ENCODE data around the gene PAX7.

PAX7 gene

DNA sequence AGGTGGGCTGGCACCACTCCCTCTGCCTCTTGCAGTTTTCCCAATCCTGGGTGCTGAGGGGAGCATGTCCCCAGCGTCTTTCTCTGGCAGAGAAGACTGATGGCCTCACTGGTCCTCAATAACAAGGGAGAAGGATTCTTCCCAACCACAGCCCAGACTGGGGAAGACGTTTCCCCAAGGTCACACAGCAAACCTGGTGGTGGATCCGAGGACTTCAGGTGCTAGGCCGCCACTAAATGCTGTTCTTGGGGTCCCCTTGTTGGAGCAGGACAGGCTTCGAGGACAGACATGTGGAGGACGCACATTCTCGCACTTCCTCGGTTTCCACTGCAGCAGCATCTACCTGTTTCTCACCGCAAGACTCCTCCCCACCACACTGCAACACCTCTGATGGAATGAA is 30.9 kb upstream of the PAX7 start:
- Histone ChIP-seq H3K27ac (ENCODE audit: low read length) (no peak overlapping the region), H3K36me3 (replicated peaks; ENCODE audit: low read depth, low read length) (no peaks in the 10 kb centered on the region), H3K4me1 (ENCODE audit: low read length) (no peaks in the 10 kb centered on the region), H3K27me3 (ENCODE audit: low read depth, low read length) (no peaks in the 10 kb centered on the region), H3K4me2 (ENCODE audit: low read length) (no peak overlapping the region), H3K79me2 (ENCODE audit: low read length) (no peaks in the 10 kb centered on the region), H2AFZ (ENCODE audit: low read depth, low read length) (no peak overlapping the region), H4K20me1 (ENCODE audit: insufficient read depth, low read length) (no peaks in the 10 kb centered on the region), H3K9ac (ENCODE audit: low read length) (no peak overlapping the region), H3K9me3 (ENCODE audit: insufficient read depth, low read length) (no peaks in the 10 kb centered on the region), H3K4me3 (ENCODE audit: low read length) (no peak overlapping the region)
- TF ChIP-seq, protein P1, sequence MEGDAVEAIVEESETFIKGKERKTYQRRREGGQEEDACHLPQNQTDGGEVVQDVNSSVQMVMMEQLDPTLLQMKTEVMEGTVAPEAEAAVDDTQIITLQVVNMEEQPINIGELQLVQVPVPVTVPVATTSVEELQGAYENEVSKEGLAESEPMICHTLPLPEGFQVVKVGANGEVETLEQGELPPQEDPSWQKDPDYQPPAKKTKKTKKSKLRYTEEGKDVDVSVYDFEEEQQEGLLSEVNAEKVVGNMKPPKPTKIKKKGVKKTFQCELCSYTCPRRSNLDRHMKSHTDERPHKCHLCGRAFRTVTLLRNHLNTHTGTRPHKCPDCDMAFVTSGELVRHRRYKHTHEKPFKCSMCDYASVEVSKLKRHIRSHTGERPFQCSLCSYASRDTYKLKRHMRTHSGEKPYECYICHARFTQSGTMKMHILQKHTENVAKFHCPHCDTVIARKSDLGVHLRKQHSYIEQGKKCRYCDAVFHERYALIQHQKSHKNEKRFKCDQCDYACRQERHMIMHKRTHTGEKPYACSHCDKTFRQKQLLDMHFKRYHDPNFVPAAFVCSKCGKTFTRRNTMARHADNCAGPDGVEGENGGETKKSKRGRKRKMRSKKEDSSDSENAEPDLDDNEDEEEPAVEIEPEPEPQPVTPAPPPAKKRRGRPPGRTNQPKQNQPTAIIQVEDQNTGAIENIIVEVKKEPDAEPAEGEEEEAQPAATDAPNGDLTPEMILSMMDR (IDR thresholded peaks at IDR 0.05; ENCODE audit: low read depth, low read length): no peak
- no peak for TF ChIP-seq EZH2phosphoT487 (IDR thresholded peaks at IDR 0.05; ENCODE audit: low read depth)

DNA sequence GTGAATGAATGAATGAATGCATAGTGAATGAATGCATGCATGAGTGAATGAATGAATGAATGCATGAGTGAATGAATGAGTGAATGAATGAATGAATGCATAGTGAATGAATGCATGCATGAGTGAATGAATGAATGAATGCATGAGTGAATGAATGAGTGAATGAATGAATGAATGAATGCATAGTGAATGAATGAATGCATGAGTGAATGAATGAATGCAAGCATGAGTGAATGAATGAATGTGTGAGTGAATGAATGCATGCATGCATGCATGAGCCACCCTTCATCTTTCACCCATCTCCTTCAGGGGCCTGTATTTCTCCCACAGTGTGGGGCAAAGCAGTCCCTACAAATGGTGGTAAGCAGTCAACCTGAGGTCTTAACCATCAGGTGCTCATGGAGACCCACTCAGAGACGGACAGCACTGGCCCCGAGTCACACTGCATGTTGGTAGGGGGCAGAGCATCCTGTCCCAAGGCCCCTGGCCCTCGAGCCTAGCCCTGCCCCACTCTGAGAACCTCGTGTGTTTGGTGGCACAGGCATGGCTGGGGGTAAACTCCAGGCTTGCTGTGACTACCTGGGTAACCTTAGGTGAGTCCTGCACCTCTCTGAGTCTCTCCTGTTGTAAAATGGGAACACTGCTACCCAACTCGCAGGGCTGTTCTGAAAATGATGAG is 28.0 kb upstream of the PAX7 start:
- no peak overlapping the region for H3K27ac ChIP-seq (ENCODE audit: low read length)
- no peaks in the 10 kb centered on the region for H3K9me3 ChIP-seq (ENCODE audit: insufficient read depth, low read length)
- H4K20me1 ChIP-seq (ENCODE audit: insufficient read depth, low read length): no peaks in the 10 kb centered on the region
- H2AFZ ChIP-seq (ENCODE audit: low read depth, low read length): no peak overlapping the region
- H3K27me3 ChIP-seq (ENCODE audit: low read depth, low read length): no peaks in the 10 kb centered on the region
- H3K9ac ChIP-seq (ENCODE audit: low read length): no peak overlapping the region
- no peak overlapping the region for H3K4me3 ChIP-seq (ENCODE audit: low read length)
- H3K36me3 ChIP-seq (replicated peaks; ENCODE audit: low read depth, low read length): no peaks in the 10 kb centered on the region
- no peak overlapping the region for H3K4me2 ChIP-seq (ENCODE audit: low read length)
- no peaks in the 10 kb centered on the region for H3K4me1 ChIP-seq (ENCODE audit: low read length)
- TF ChIP-seq, protein P1 (IDR thresholded peaks at IDR 0.05; ENCODE audit: low read depth, low read length): no peak
- no peaks in the 10 kb centered on the region for H3K79me2 ChIP-seq (ENCODE audit: low read length)

DNA sequence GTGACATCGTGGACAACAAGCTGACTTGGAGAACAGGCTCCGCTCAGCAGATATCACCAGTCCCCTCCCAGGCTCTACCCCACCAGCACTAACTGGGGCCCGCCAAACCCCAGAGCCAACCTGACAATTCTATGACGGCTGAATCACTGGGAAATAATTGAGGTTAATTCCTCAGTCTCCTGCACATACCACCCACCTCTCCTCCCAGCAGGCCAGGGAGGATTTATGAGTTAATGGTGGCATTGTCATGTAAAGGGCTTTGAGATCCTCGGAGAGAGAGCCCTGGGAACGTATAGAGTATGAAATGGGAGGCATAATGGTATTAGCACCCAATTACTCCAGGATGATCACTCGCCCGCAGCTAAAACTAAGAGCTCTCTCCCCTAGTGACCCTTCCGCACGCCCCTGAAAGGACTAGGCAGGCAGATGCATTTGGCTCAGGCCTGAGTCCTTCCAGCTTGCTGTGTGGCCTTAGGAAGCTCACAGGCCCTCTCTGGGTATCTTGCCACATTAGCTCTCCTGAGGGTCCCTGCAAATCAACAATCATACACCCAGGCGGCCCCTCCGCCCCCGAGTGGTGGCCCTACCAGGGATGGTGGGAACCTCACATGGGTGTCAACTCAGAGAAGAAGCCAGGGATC is 27.3 kb upstream of the PAX7 start:
- no peak for TF ChIP-seq EZH2phosphoT487 (IDR thresholded peaks at IDR 0.05; ENCODE audit: low read depth)
- TF ChIP-seq, protein P1 (IDR thresholded peaks at IDR 0.05; ENCODE audit: low read depth, low read length): no peak
- H3K79me2 ChIP-seq (ENCODE audit: low read length): no peaks in the 10 kb centered on the region
- no peaks in the 10 kb centered on the region for H4K20me1 ChIP-seq (ENCODE audit: insufficient read depth, low read length)
- H3K4me2 ChIP-seq (ENCODE audit: low read length): no peak overlapping the region
- H3K4me1 ChIP-seq (ENCODE audit: low read length): no peaks in the 10 kb centered on the region
- H3K27me3 ChIP-seq (ENCODE audit: low read depth, low read length): no peaks in the 10 kb centered on the region
- no peak overlapping the region for H3K27ac ChIP-seq (ENCODE audit: low read length)
- no peak overlapping the region for H3K9ac ChIP-seq (ENCODE audit: low read length)
- no peak overlapping the region for H3K4me3 ChIP-seq (ENCODE audit: low read length)
- no peaks in the 10 kb centered on the region for H3K9me3 ChIP-seq (ENCODE audit: insufficient read depth, low read length)
- no peaks in the 10 kb centered on the region for H3K36me3 ChIP-seq (replicated peaks; ENCODE audit: low read depth, low read length)
- no peak overlapping the region for H2AFZ ChIP-seq (ENCODE audit: low read depth, low read length)

DNA sequence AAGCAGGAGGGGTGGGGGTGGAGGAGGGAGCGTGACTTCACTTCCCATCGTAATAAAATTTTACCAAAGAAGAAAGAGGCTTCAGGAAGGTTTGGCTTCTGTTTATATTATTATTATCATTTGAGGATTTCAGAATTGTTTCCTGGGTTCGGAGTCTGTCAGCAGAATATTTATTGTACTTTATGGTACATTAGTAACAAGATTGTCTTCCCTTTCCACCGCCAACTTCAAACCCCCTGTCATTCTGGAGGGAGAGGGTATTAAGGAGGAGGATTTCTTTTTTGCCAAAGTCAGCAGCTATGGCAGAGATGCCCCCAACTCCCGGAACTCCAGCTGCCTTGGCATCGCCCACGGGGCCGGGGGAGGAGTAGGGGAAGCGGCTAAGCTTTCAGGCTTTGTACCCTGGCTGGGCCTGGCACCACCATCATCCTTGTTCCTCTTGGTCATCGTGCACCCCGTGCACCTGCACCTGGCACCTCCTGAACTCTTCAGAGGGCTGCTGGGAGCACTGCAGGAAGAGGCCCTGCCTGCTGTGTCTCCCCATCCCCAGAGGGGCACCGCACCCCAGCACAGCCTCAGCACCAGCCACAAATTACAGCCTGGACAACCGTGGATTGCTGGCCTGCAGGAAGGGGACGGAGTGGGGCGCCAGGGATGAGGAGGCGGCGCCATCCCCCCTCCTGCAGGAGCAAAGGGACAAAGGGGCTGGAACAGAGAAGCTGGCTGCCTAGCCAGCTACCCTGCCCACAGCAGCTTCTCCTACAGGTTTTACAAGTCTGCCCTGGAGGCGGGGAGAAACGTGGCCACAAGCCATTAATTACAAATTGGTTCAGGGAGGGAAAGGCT is 24.0 kb upstream of the PAX7 start:
- TF ChIP-seq, protein P1 (IDR thresholded peaks at IDR 0.05; ENCODE audit: low read depth, low read length): no peak
- TF ChIP-seq EZH2phosphoT487 (IDR thresholded peaks at IDR 0.05; ENCODE audit: low read depth): no peak
- Histone ChIP-seq H3K36me3 (replicated peaks; ENCODE audit: low read depth, low read length) (no peaks in the 10 kb centered on the region), H3K9ac (ENCODE audit: low read length) (no peak overlapping the region), H2AFZ (ENCODE audit: low read depth, low read length) (no peak overlapping the region), H3K27me3 (ENCODE audit: low read depth, low read length) (no peaks in the 10 kb centered on the region), H3K27ac (ENCODE audit: low read length) (no peak overlapping the region), H3K9me3 (ENCODE audit: insufficient read depth, low read length) (no peaks in the 10 kb centered on the region), H3K4me2 (ENCODE audit: low read length) (no peak overlapping the region), H4K20me1 (ENCODE audit: insufficient read depth, low read length) (no peaks in the 10 kb centered on the region), H3K4me3 (ENCODE audit: low read length) (no peak overlapping the region), H3K4me1 (ENCODE audit: low read length) (no peaks in the 10 kb centered on the region), H3K79me2 (ENCODE audit: low read length) (no peaks in the 10 kb centered on the region)
